ENCODE data around the gene INPP5B. TPM values are rescaled to one million over a fixed set of nuclear protein-coding genes. Genes with fewer than 3 reads are reported as not detected.
"Not testable (repeated sequence)": the region's sequence is repeated elsewhere in the genome, so short reads cannot be mapped to it uniquely, and the experiment has no call there.

The INPP5B gene
- total RNA-seq, result 29.0 and 30.9 TPM in 2 replicates

DNA sequence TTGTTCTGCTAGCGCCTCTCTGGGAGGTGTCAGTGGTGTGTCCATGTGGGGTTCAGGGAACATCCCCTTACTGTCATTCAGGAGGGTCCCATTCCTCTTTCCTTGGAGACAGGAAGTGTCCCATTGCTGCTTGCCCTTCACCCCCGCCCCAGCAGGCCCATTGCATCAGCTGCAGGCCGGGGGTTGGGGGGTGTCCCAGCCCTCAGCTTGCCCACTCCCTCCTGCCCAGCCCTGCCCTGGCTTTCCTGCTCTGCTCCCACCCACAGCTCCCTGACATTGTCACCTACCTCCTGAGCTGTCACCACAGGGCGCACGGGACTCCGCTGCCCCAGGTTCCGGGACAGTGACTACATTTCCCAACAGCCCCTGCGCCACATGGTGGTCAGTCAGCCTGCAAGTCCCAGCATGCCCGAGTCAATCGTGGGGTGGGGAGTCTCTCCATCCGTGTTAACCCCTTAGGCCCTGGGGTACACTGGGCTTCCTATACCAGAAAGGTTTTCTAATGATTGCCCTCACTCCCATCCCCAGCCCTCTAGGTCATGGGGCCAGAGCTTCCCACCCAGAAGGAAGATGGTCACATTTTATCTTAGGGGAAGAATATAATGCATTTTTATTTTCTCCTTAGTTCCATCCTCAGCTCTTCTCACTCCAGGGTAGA, at the start of gene INPP5B:
Gene INPP5B, minus strand, starts transcription at position 351 of the 658 bp plus-strand sequence. CDS start 745 bp downstream, outside the sequence.
- intact Hi-C loops (cut with micrococcal nuclease), result loop anchor here (1.0 to 5.0 kb wide), 6 partner anchors 16 to 255 kb away; partner anchors contain the start of genes CDCA8, MTF1, SF3A3 and UTP11

DNA sequence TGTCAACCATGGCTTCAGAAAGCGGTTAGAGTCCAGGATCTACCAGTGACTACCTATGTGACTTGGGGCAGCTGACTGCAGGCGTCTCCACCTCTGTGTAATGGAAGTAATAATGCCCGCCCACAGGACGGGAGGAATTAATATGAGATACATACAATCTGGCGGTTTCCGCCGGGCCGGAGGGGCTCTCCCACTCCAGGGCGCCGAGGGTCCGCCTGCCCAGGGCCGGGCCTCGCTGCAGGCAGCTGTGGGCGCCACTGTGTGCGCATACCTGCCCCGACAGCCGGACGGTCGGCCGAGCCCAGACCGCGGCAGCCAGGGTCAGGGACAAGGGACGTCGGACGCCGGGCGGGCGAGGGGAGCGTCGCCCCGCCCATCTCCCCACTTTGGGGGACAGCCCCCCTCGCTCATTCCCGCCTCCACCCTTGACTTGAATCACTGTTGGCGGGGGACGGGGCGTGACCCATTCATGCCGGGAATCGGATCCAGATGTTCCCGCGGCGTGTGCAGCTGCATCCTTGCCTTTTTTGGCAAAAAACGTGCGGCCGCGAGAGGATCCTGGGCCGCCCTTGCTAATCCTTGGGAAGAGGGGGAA, 49.0 kb upstream of the INPP5B start:
- intact Hi-C loops (cut with micrococcal nuclease), result loop anchor here (1.0 kb wide), 2 partner anchors 7 to 13 kb away; no protein-coding TSS in a partner anchor

DNA sequence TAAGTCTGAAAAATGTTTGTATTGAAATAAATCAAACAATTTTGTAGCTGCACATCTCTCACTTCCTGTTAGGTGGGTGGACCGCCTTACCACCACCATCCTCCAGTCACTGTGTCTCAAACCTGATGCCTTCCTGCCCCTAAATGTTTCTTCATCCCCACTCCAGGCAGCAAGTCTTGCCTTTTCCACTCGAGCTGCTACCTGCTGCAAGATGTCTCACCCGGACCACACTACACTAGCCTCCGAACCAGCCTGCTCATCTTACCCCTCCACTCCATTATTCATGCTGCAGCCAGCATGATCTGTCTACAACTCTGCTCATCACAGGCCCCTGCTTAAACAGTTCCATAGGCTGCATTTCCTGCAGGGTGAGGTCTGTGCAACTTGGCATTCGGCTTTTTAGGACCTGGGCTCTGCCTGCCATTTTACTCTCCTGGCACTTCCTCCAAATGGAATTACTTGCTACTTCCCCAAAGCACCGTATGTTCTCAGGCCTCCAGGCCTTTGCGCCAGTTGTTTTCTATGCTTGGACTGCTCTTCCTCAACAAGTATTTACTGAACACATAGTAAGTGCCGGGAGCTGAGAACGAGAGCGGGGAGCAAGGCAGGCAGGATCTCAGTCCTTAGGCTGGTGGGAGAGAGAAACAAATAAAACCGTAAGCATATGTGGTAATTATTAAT, 48.2 kb upstream of the INPP5B start:
- intact Hi-C loops (cut with micrococcal nuclease), result loop anchor here (1.0 kb wide), 2 partner anchors 8 to 14 kb away; no protein-coding TSS in a partner anchor

DNA sequence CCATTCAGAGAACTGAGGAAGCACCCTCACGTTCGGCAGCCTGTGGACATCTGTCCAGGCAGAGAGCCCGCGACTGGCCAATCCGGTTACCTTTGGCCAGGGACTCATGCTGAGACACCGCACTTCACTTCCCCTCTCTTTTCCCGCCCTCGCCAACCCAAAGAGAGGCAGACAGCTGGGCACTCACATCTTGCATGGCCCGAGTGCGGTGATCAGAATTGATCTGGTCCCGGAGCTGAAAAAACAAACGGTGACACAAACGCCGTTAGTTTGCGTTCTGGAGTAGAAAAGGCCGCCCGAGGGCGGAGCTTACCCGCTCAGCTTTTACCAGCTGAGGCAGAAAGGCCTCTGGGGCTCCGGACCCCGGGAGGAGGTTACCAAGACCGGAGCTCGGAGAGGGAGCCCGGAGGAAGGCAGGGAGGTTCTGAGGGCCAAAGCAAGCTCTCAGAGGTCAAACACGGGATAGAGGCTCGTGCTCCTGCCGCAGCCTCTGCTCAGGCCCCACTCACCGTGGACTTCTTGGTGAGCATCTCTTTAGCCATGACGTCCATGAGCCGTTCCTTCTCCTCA, 42.6 kb upstream of the INPP5B start:
- intact Hi-C loops (cut with micrococcal nuclease), result loop anchor here (1.0 kb wide), 2 partner anchors 58 to 435 kb away; partner anchors contain the start of gene SNIP1

DNA sequence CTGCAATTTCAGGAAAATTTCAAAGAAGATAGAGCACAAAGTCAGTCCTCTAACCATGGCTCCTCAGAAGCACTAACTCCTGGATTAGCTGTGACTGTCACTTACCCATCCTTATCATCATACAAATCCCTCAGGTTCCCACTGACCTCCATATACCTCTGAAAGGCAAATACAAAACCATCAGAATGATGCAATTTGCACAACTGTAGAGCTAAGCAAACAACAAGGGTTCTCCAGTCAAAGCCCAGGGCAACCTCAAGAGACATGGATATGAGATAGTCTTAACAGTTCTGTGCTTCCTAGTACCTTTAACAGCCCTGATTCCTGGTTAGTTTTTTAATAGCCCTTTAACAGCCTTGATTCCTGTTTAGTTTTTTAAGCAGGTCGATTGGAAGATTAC, 40.8 kb upstream of the INPP5B start:
- intact Hi-C loops (cut with micrococcal nuclease), result no loop called here

DNA sequence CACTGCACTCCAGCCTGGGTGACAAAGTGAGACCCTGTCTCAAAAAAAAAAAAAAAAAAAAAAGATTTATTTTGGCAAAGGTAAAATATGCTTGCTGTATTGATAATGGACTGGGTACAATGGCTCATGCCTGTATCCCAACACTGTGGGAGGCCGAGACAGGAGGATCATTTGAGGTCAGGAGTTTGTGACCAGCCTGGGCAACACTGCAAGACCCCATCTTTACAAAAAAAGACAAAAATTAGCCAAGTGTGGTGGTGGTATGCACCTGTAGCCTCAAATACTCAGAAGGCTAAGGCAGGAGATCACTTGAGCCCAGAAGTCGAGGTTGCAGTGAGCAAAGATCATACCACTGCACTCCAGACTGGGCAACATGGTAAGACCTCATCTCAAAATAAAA, 36.7 kb upstream of the INPP5B start:
- intact Hi-C loops (cut with micrococcal nuclease), result loop anchor here (5.0 kb wide), 1 partner anchor 34 kb away; no protein-coding TSS in a partner anchor

DNA sequence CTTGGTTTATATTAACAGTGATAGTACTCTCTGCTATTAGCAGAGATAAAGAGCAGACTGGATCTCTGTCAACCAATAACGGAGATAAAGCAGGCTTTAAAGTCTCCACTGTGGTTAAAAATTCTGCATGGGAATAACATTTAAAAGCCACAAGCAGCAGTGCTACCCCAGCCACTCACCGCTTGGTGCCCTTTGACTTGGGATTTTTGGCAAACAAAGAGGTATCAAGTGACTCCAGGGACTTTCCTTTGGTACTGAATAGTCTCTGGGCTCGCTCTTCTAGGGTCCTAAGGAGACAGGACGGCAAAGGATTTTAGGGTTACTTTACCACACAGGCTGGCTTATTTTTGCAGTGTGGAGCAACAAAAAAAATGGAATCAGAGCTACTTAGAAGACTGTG, 31.7 kb upstream of the INPP5B start:
- intact Hi-C loops (cut with micrococcal nuclease), result no loop called here

DNA sequence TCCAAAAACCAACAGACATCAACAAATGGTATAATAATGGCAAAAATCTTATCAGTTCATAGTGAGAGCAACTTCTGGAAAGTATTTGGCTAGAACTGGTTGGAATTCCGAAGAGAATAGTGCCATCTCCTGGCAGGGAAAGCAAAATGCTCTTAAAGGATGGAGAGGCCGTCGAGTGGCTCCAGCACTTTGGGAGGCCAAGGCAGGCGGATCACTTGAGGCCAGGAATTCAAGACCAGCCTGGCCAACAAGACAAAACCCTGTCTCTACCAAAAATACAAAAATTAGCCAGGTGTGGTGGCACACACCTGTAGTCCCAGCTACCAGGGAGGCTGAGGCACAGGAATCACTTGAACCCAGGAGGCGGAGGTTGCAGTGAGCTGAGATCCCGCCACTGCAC, 28.2 kb upstream of the INPP5B start:
- intact Hi-C loops (cut with micrococcal nuclease), result loop anchor here (1.0 kb wide), 1 partner anchor 85 kb away; no protein-coding TSS in a partner anchor

DNA sequence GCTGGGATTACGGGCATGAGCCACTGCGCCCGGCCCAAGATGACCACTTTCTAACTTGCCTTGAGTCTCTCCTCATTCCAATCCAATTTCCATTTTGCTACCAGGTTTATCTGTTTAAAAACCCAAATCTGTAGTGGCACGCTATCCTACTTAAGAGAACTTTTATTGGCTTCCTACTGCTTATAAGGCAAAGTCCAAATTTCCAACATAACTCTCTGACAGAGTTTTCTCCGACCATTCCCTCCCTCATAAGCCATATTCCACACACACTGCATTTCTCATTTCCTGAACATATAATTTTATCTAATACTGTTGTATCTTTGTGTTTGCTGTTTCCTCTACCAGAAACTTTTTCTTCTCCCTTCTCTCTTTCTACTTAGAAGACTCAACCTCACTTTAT, 27.7 kb upstream of the INPP5B start:
- intact Hi-C loops (cut with micrococcal nuclease), result no loop called here

DNA sequence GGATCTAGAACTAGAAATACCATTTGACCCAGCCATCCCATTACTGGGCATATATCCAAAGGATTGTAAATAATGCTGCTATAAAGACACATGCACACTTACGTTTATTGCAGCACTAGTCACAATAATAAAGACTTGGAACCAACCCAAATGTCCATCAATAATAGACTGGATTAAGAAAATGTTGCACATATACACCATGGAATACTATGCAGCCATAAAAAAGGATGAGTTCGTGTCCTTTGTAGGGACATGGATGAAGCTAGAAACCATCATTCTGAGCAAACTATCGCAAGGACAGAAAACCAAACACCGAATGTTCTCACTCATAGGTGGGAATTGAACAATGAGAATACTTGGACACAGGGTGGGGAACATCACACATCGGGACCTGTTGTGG, 26.8 kb upstream of the INPP5B start:
- intact Hi-C loops (cut with micrococcal nuclease), result not testable (repeated sequence)

DNA sequence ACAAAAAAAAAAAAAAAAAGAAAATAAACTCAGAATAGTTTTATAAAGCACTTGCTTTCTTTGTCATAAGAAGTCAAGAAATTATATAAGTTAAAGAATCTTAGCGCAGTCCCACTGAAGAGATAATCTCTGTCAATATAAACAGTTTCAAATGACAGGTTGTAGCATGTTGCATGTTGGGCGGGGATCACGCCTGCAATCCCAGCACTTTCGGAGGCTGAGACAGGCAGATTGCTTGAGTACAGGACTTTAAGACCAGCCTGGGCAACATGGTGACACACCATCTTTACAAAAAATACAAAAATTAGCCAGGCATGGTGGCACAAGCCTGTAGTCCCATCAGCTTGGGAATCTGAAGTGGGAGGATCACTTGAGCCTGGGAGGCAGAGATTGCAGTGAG, 18.4 kb upstream of the INPP5B start:
- intact Hi-C loops (cut with micrococcal nuclease), result no loop called here

DNA sequence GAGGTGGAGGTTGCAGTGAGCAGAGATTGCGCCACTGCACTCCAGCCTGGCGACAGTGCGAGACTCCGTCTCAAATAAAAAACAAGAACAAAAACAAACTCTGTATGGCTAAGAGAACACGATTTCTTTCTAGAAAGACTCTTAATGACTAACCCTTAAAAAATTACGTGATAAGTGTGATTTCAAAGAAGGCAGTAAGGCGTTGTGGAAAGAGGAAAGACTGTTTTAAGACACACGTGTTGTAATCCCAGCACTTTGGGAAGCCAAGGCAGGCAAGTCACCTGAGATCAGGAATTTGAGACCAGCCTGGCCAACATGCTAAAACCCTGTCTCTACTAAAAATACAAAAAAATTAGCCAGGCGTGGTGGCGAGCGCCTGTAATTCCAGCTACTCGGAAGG, 17.3 kb upstream of the INPP5B start:
- intact Hi-C loops (cut with micrococcal nuclease), result not testable (repeated sequence)

DNA sequence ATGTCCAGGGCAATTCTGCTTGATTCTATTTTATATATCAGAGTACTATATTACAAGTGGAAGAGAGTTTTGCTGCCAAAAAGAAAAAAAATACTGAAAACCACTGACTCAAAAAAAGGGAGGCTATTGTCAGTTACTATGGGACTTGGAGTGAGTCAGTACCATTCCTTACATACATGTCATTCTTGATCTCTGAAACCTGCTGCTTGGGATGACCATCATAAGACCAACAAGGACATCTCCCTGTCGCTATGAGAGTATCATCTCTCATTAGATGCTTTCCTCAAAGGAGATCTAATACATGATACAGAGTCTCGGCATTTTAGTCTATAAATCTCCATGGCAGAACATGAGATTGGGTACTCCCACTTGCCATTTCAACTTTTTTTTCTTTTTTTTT, 11.8 kb upstream of the INPP5B start:
- intact Hi-C loops (cut with micrococcal nuclease), result no loop called here

DNA sequence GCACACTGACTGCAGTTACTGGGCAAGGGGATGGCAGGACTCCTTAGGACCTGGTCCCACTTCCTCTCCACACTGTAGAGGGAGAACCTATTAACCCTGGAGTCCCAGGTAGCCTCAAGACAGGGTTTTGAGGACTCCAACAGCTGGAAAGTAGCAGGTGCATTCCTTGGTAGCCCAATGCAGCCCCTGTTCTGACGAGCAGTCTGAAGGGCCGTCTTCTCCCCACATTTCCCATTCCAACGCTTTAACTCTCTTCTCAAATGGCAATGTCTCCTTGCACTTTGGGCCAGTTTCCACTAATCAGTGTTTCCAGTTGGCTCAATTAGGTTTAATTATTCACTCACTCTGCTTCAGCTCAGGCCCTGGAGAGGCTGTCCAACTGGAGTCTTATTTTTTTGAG, 8.8 kb upstream of the INPP5B start:
- intact Hi-C loops (cut with micrococcal nuclease), result no loop called here

DNA sequence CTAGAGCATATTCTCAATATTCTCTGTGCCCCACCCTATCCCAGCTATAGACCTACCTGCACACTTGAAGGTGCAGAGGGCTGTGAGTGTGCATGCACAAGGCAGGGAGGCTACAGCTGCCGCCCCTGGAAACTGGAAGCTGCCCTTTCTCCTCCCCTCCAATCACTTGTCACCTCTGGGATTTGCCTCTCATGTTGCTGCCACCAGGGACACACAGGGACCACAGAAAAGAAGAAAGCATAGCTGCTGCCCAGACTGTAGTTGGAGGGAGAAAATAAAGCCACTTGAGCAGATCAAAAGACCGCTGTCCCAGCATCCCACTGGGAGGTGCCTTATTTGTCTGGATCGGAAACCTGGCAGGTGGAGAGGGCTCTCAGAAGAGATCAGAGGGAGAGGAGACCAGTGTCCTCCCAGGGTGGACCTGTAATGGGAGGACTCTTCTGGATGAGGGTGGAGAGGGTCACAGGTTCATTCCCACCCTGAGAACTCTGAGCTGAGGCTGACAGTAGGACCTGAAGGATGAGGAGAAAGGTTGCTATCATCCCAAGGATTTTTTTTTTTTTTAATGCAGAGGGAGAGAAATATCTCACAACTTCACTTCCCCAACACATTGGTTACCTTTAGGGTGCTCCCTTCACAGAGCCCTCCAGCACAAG, 7.6 kb upstream of the INPP5B start:
- intact Hi-C loops (cut with micrococcal nuclease), result no loop called here

DNA sequence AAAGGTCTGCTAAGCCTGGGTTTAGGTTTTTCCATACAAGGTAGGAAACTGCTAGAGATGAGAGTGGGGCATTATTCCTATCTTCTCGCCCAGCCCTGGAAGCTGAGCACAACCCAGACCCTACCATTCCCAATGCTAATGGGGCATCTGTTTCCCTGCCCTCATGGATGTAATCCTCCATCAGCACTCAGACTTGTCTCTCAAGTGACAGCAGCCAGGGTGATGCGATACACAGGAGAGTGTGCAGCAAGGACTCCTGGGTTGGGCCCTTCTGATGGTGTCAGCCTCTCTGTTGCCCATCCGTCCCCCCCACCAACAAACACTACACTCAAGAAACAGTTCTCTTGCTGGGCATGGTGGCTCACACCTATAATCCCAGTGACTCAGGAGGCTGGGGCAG, 5.9 kb upstream of the INPP5B start:
- intact Hi-C loops (cut with micrococcal nuclease), result no loop called here

DNA sequence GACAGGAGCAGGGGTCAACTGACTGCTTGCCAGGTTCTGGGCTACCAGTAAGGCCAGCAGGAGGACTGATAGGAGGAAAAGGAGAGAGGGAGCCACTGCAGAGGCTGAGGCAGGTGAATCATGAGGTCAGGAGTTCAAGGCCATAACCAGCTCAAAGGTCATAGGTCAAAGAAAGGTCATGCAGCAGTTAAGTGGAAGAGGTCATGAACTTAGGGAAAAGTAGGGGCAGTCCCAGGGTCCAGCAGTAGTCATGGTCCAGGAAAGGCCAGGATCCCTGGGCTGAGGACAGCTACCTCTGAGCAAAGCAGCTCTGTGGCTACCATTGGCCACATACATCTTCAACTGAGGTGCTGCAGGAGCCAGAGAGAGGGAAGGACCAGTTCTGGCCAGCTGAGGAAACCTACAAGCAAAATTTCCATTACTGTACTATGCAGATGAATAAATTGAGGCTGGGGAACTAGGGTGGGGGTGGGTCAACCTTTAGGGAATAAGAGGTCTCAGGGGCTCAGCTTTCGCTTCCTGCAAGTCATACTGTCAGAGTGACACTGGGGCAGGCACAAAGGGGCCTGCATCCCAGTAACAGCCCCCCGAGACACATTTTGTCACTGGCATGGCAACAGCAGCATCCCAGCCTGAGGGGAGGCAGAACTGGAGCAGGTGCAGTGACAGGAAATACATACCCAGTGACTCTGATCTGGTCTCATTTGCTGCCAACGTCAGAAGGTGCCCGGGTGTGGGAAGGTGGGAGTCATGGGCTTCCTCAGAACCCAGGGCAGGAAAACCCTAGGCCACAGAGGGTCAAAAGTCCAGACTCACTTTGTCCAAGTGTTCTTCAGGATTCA, 5.2 kb upstream of the INPP5B start:
- intact Hi-C loops (cut with micrococcal nuclease), result no loop called here

DNA sequence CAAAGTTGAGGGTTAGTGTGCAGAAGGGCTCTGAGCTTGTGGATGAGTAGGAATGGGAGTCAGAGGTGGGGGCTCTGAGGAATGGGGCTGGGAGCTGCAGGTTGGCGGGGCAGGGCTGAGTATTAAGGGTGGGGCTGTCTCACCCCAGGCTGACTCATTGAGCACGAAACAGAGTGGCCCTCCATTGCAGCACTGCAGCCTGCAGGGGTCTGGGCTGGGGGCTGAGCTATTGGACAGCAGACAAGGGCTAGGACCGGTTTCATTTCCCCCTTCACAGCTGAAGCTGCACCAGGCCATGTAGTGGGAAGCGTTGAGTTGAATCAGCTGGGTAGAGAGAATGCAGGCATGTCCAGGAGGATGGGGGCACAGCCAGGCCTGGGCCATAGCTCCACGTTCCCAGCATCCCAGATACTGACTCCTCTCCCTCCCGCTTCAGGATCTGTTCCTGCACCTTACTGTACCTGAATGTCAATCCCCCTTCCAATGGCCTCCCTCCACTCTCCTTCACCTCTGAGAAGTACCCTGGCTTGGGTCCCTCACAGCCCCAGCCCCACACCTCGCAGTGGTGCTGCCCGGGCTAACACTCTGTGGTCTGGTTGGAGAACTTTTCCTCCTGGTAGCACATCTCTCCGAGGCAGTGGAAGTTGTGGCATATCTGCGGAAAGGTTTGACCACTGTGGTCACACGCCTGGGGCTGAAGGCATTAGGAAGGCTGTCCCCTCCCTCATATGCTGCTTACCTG, 4.4 kb upstream of the INPP5B start:
- intact Hi-C loops (cut with micrococcal nuclease), result no loop called here

DNA sequence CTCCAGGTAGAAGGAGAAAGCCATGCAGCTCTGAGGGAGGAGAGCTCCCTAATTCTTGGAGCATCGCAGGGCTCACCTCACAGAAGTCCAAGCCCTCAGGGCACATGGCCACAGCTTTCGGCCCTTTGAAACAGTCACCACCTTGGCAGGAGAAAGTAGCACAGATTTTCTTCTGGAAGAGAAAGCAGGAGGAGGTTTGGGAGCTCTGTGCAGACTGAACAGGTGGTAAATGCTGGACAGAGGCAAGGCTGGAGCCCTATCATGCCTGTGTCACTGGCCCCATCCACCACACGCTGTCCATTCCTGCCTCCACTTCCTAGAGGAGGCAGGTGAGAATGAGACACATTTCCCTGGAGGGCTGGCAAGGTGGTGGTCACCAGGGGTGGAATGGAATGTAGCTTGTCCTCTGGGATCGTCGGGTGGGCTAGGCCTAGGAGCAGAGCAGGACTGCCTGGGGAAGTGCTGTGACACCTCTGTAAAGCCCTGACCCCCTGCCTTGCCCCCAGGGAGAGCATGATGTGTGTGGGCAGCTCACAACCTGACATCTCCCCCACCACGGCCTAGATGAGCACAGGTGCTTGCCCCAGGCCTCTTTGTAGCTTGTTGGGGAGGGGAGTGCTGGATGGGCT, 2.8 kb upstream of the INPP5B start:
- intact Hi-C loops (cut with micrococcal nuclease), result loop anchor here (5.0 kb wide), 1 partner anchor 92 kb away; the partner anchor contains the start of gene MTF1

All from T-helper 1 cell treated with Interleukin-12 subunit alpha and Interleukin-12 subunit beta and Interleukin-4 antibody, amounts not matched to agents 30 ng/mL and 1 ng/mL, for 36 hours (primary cell).